ENCODE measurements around the gene CPNE4. TPM values are rescaled to one million over a fixed set of nuclear protein-coding genes. Genes with fewer than 3 reads are reported as not detected.
A peak's percentile ranks its signal among the peaks of the same experiment; 100 is the strongest.

CPNE4 gene
- total and polyA plus RNA-seq, 4 donors = 3.2 to 22.8 (median 16.7) TPM

DNA sequence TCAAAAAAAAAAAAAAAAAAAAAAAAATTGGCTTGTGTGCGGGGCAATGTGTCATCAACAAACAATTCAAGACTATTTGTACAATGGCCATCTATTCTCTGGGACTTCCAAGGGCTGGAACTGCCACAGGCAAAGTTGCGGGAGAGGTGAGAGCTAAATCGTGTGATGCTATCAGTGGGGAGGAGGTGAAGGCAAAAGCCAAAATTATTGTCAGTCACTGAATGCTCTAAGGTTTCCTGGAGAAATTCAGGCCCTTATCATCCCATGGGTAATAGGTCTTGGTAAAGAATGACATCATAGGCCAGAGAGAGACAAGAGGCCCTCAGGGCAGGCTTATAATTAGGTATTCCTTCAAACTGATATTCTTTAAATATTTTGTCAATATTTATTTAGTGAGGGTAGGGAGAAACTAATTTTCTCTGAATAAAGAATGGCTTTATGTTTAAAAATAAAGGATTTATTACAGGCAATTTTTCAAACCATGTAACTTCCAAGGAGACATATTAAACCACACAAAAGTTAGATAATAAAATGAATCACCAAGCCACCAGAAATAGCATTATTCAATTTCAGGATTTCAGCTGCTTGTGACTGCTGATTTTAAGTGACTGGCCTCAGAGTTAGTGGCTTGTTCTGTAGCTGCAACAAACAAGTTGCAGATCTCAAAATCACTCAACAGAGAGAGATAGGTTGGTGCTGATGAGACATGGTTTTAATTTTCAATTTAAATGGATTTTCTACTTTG lies 305.7 kb downstream of the CPNE4 start:
- H3K4me1 ChIP-seq (ENCODE audit: control insufficient read depth, insufficient read depth, low read length) = peaks cover 3% of the 10 kb centered on the region
- H3K27ac ChIP-seq (ENCODE audit: low read depth, low read length) = no peak overlapping the region
- H3K4me3 ChIP-seq (ENCODE audit: low read depth, low read length) = no peak overlapping the region
- no peaks in the 10 kb centered on the region for H3K9me3 ChIP-seq (ENCODE audit: control insufficient read depth, insufficient read depth, low read length)
- no peaks in the 10 kb centered on the region for H3K27me3 ChIP-seq (ENCODE audit: control insufficient read depth, insufficient read depth, low read length)
- DNase-seq (ENCODE audit: low read depth in 4 of 6, low spot score in 6 of 6) = no peak
- WGBS (ENCODE audit: insufficient coverage) = no CpG with 5 or more reads among the region's 3 CpGs
- no peaks in the 10 kb centered on the region for H3K36me3 ChIP-seq (ENCODE audit: control insufficient read depth, insufficient read depth, low read length)

DNA sequence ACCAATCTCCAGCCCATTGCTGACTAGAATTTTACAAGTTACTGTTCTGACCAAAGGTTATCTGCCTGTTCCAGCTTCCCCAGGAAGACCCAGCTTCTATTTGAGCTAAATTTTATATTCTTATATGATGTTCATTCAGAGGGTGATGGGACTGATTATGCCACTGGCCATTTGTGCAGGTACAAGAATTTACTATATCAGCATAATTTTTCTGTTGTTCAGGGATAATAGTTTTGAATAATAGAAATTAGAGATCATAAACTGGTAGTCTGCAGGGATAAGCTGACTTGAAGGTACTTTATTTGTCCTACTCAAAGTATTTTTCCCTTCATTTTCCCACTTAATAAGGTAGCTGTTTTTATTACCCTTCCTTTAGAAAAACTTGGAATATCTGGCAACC lies 309.4 kb downstream of the CPNE4 start:
- no peak for DNase-seq (ENCODE audit: low read depth in 4 of 6, low spot score in 6 of 6)
- Histone ChIP-seq H3K4me1 (ENCODE audit: control insufficient read depth, insufficient read depth, low read length) (no peaks in the 10 kb centered on the region), H3K9me3 (ENCODE audit: control insufficient read depth, insufficient read depth, low read length) (no peaks in the 10 kb centered on the region), H3K27me3 (ENCODE audit: control insufficient read depth, insufficient read depth, low read length) (no peaks in the 10 kb centered on the region), H3K36me3 (ENCODE audit: control insufficient read depth, insufficient read depth, low read length) (no peaks in the 10 kb centered on the region), H3K4me3 (ENCODE audit: low read depth, low read length) (no peak overlapping the region), H3K27ac (ENCODE audit: low read depth, low read length) (no peak overlapping the region)

DNA sequence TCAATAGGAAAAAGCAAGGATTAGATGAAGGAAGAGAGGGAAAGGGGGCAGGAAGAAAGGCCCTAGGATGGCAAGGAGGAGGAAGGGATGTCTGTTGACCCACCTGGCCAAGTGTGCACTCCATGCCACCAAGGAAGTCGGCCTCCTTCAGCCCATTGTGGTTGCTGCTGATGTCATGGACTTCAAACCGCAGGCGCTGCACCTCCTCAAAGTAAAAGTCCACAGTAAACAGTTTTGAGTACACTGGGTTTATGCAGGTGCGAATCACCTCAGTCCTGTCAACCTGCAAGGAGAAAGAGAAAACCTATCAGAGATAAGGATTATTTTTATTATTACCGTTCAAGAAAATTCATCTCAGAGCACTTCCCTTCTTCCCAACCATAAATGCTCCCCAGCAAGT lies 311.5 kb downstream of the CPNE4 start:
- Histone ChIP-seq H3K27ac (ENCODE audit: low read depth, low read length) (no peak overlapping the region), H3K4me1 (ENCODE audit: control insufficient read depth, insufficient read depth, low read length) (no peaks in the 10 kb centered on the region), H3K27me3 (ENCODE audit: control insufficient read depth, insufficient read depth, low read length) (no peaks in the 10 kb centered on the region), H3K4me3 (ENCODE audit: low read depth, low read length) (no peak overlapping the region), H3K36me3 (ENCODE audit: control insufficient read depth, insufficient read depth, low read length) (no peaks in the 10 kb centered on the region), H3K9me3 (ENCODE audit: control insufficient read depth, insufficient read depth, low read length) (no peaks in the 10 kb centered on the region)
- WGBS (ENCODE audit: insufficient coverage) = 96% methylated on average over 3 of the region's 5 CpGs
- no peak for DNase-seq (ENCODE audit: low read depth in 4 of 6, low spot score in 6 of 6)

GRCh38 chr3:131717493-131717892 lies 317.3 kb downstream of the CPNE4 start:
- Histone ChIP-seq H3K9me3 (ENCODE audit: control insufficient read depth, insufficient read depth, low read length) (no peaks in the 10 kb centered on the region), H3K27me3 (ENCODE audit: control insufficient read depth, insufficient read depth, low read length) (no peaks in the 10 kb centered on the region), H3K27ac (ENCODE audit: low read depth, low read length) (no peak overlapping the region), H3K4me1 (ENCODE audit: control insufficient read depth, insufficient read depth, low read length) (no peaks in the 10 kb centered on the region), H3K4me3 (ENCODE audit: low read depth, low read length) (no peak overlapping the region), H3K36me3 (ENCODE audit: control insufficient read depth, insufficient read depth, low read length) (no peaks in the 10 kb centered on the region)
- DNase-seq (ENCODE audit: low read depth in 4 of 6, low spot score in 6 of 6) = no peak
- WGBS (ENCODE audit: insufficient coverage) = 78% methylated on average over 7 of the region's 7 CpGs

GRCh38 chr3:131716943-131717342 lies 317.9 kb downstream of the CPNE4 start:
- WGBS (ENCODE audit: insufficient coverage) = 100% methylated on average over 2 of the region's 4 CpGs
- Histone ChIP-seq H3K9me3 (ENCODE audit: control insufficient read depth, insufficient read depth, low read length) (no peaks in the 10 kb centered on the region), H3K36me3 (ENCODE audit: control insufficient read depth, insufficient read depth, low read length) (no peaks in the 10 kb centered on the region), H3K27ac (ENCODE audit: low read depth, low read length) (no peak overlapping the region), H3K27me3 (ENCODE audit: control insufficient read depth, insufficient read depth, low read length) (no peaks in the 10 kb centered on the region), H3K4me1 (ENCODE audit: control insufficient read depth, insufficient read depth, low read length) (no peaks in the 10 kb centered on the region), H3K4me3 (ENCODE audit: low read depth, low read length) (no peak overlapping the region)
- no peak for DNase-seq (ENCODE audit: low read depth in 4 of 6, low spot score in 6 of 6)

GRCh38 chr3:131716007-131716406 lies 318.8 kb downstream of the CPNE4 start:
- no CpG with 5 or more reads among the region's 1 CpG for WGBS (ENCODE audit: insufficient coverage)

GRCh38 chr3:131714585-131715220 lies 320.1 kb downstream of the CPNE4 start:
- Histone ChIP-seq H3K4me3 (ENCODE audit: low read depth, low read length) (no peak overlapping the region), H3K9me3 (ENCODE audit: control insufficient read depth, insufficient read depth, low read length) (no peaks in the 10 kb centered on the region), H3K27me3 (ENCODE audit: control insufficient read depth, insufficient read depth, low read length) (no peaks in the 10 kb centered on the region), H3K27ac (ENCODE audit: low read depth, low read length) (no peak overlapping the region), H3K4me1 (ENCODE audit: control insufficient read depth, insufficient read depth, low read length) (no peaks in the 10 kb centered on the region), H3K36me3 (ENCODE audit: control insufficient read depth, insufficient read depth, low read length) (no peaks in the 10 kb centered on the region)
- DNase-seq (ENCODE audit: low read depth in 4 of 6, low spot score in 6 of 6) = no peak
- WGBS (ENCODE audit: insufficient coverage) = no CpG with 5 or more reads among the region's 1 CpG

More at GRCh38 chr3:131716007-131716406, 318.8 kb downstream of the CPNE4 start:
- no peaks in the 10 kb centered on the region for H3K27me3 ChIP-seq (ENCODE audit: control insufficient read depth, insufficient read depth, low read length)
- no peak overlapping the region for H3K4me3 ChIP-seq (ENCODE audit: low read depth, low read length)
- H3K27ac ChIP-seq (ENCODE audit: low read depth, low read length) = no peak overlapping the region
- peak in 1 of 6 donors; percentile 10 for DNase-seq (ENCODE audit: low read depth in 4 of 6, low spot score in 6 of 6)
- no peaks in the 10 kb centered on the region for H3K36me3 ChIP-seq (ENCODE audit: control insufficient read depth, insufficient read depth, low read length)
- no peaks in the 10 kb centered on the region for H3K9me3 ChIP-seq (ENCODE audit: control insufficient read depth, insufficient read depth, low read length)
- no peaks in the 10 kb centered on the region for H3K4me1 ChIP-seq (ENCODE audit: control insufficient read depth, insufficient read depth, low read length)

GRCh38 chr3:131713416-131714123 lies 321.2 kb downstream of the CPNE4 start:
- no peaks in the 10 kb centered on the region for H3K36me3 ChIP-seq (ENCODE audit: control insufficient read depth, insufficient read depth, low read length)
- DNase-seq (ENCODE audit: low read depth in 4 of 6, low spot score in 6 of 6) = no peak
- H3K4me3 ChIP-seq (ENCODE audit: low read depth, low read length) = no peak overlapping the region
- H3K9me3 ChIP-seq (ENCODE audit: control insufficient read depth, insufficient read depth, low read length) = no peaks in the 10 kb centered on the region
- H3K4me1 ChIP-seq (ENCODE audit: control insufficient read depth, insufficient read depth, low read length) = no peaks in the 10 kb centered on the region
- H3K27me3 ChIP-seq (ENCODE audit: control insufficient read depth, insufficient read depth, low read length) = no peaks in the 10 kb centered on the region
- WGBS (ENCODE audit: insufficient coverage) = 86% methylated on average over 1 of the region's 3 CpGs
- H3K27ac ChIP-seq (ENCODE audit: low read depth, low read length) = no peak overlapping the region

DNA sequence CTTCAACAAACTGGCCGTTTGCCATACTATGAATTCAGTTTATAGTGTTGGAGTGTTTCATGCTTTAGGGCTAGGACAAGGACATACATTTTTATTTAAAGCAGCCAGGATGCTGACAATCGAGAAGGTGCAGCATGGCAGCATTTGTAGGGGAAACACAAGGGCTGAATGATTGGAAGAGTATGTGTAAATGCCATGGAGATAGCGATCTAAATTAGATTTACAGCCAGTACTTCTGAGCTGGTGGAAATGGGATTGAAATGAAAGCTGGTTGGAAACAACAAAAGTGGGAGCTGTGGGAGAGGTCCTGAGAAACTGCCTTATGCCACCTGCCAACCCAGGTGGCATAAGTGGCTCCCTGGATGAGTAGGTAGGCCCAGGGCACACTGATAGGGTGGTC lies 322.2 kb downstream of the CPNE4 start:
- DNase-seq (ENCODE audit: low read depth in 4 of 6, low spot score in 6 of 6) = no peak
- Histone ChIP-seq H3K4me3 (ENCODE audit: low read depth, low read length) (no peak overlapping the region), H3K36me3 (ENCODE audit: control insufficient read depth, insufficient read depth, low read length) (no peaks in the 10 kb centered on the region), H3K27ac (ENCODE audit: low read depth, low read length) (no peak overlapping the region), H3K4me1 (ENCODE audit: control insufficient read depth, insufficient read depth, low read length) (no peaks in the 10 kb centered on the region), H3K9me3 (ENCODE audit: control insufficient read depth, insufficient read depth, low read length) (no peaks in the 10 kb centered on the region), H3K27me3 (ENCODE audit: control insufficient read depth, insufficient read depth, low read length) (no peaks in the 10 kb centered on the region)
- 76% methylated on average over 3 of the region's 3 CpGs for whole genome bisulfite sequencing (ENCODE audit: insufficient coverage)

Data from spinal cord (tissue), 10 donors.